Measurements from ENCODE around the gene EFEMP1.

The EFEMP1 gene

GRCh38 chr2:55876429-55877086 is 47.0 kb downstream of the EFEMP1 start:
- H3K27me3 Mint-ChIP-seq, result no peaks in the 10 kb centered on the region
- H3K4me3 Mint-ChIP-seq, result no peak overlapping the region
- no peak overlapping the region for H3K27ac Mint-ChIP-seq
- DNase-seq, result no peak
- no peaks in the 10 kb centered on the region for H3K9me3 Mint-ChIP-seq
- no peaks in the 10 kb centered on the region for H3K36me3 Mint-ChIP-seq (ENCODE audit: low read depth)
- H3K4me1 Mint-ChIP-seq (ENCODE audit: low read depth), result no peaks in the 10 kb centered on the region

DNA sequence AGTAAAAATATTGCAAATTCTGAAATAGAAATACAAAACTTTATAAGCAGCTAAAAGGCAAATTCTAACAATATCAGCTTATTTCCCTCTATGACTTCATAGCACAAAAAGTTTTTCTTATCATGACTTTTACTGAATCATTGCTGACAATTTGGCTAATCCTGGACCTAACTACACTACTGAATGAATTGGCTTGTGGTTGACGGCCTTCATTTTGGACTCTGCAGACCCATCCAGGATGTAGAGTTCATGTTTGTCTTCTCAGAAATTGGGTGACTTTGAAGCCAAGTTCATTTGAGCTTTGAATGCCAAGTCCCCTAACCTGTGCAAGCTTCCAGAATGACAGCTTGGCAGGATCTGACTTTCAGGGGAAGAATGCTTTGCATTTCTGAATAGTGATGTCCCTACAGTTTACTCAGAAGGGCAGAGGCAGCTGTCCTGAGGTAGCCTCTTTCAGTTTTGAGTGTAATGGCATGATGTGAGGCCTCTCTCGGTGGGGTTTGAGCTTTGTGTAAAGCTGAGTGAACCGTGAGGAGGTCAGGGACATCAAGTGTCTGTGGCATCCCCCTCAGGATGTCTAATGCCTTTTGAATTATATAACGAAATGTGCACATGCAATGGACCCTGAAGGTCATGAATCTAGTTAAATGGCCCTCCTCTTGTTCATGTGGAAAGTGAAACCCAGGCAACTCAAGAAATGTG is 48.0 kb downstream of the EFEMP1 start:
- Mint-ChIP-seq H3K27ac (no peak overlapping the region), H3K9me3 (no peaks in the 10 kb centered on the region), H3K4me1 (ENCODE audit: low read depth) (no peaks in the 10 kb centered on the region), H3K36me3 (ENCODE audit: low read depth) (no peaks in the 10 kb centered on the region), H3K27me3 (no peaks in the 10 kb centered on the region), H3K4me3 (no peak overlapping the region)
- no peak for DNase-seq

DNA sequence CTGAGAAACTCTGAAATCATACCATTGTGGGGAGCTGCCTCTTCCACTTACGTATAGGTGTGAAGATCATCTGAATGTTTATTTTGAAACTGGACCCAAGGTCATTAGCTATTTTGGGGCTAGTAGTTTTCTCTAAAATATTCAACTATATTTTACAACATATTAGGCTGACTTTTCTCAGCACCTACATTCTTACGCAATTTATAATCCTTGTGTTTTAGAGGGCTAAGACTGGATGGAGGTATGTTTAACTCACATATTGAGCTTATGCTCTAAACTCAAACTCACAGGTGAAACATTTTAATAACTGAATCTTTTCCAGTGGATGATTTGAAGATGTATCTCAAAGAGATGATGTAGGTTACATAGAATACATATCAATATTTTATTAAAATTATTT is 49.2 kb downstream of the EFEMP1 start:
- Mint-ChIP-seq H3K27me3 (no peaks in the 10 kb centered on the region), H3K27ac (no peak overlapping the region), H3K4me1 (ENCODE audit: low read depth) (no peaks in the 10 kb centered on the region), H3K4me3 (no peak overlapping the region), H3K9me3 (no peaks in the 10 kb centered on the region), H3K36me3 (ENCODE audit: low read depth) (no peaks in the 10 kb centered on the region)
- DNase-seq, result no peak

- H3K27ac Mint-ChIP-seq, result no peak overlapping the region
- H3K4me3 Mint-ChIP-seq, result no peak overlapping the region
- no peaks in the 10 kb centered on the region for H3K27me3 Mint-ChIP-seq
- H3K4me1 Mint-ChIP-seq (ENCODE audit: low read depth), result no peaks in the 10 kb centered on the region
- H3K36me3 Mint-ChIP-seq (ENCODE audit: low read depth), result no peaks in the 10 kb centered on the region
- DNase-seq, result no peak
- H3K9me3 Mint-ChIP-seq, result no peaks in the 10 kb centered on the region
Measured at GRCh38 chr2:55871637-55872036, 51.9 kb downstream of the EFEMP1 start.

DNA sequence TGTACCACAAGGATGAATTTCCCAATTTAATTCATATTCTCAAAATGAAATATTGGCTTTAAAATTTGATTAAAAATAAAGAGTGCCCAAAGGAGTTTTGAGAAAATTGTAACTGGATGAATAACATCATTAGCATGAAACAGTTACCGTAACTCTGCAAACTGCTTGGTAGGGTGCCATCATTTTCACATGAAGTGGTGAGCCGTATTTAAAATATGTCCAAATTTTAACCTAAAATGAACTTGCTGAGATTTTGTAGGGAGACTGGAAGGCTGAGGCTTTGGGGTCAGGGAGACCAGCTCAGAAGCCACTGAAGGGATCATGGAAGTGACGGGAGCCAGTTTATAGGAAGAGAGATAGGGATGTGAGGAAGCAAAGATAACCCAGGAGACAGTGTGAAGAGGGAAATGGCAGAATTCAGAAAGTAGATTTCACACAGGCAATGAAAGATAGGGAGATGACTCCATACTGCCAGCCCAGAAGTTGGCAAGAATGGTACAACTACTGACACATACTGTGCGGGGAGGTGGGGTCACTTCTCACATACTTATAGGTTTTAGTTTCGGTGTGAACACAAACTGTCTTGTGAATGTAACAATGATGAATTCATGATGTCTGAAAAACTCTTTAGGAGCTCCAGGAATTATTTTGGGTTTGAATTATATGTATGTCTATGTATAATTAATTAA is 53.8 kb downstream of the EFEMP1 start:
- H3K36me3 Mint-ChIP-seq (ENCODE audit: low read depth), result no peaks in the 10 kb centered on the region
- H3K27ac Mint-ChIP-seq, result no peak overlapping the region
- H3K9me3 Mint-ChIP-seq, result no peaks in the 10 kb centered on the region
- no peaks in the 10 kb centered on the region for H3K4me1 Mint-ChIP-seq (ENCODE audit: low read depth)
- no peaks in the 10 kb centered on the region for H3K27me3 Mint-ChIP-seq
- H3K4me3 Mint-ChIP-seq, result no peak overlapping the region
- no peak for DNase-seq

- Mint-ChIP-seq H3K9me3 (no peaks in the 10 kb centered on the region), H3K4me1 (ENCODE audit: low read depth) (no peaks in the 10 kb centered on the region), H3K27me3 (no peaks in the 10 kb centered on the region), H3K27ac (no peak overlapping the region), H3K4me3 (no peak overlapping the region), H3K36me3 (ENCODE audit: low read depth) (no peaks in the 10 kb centered on the region)
- DNase-seq, result no peak
Measured at GRCh38 chr2:55865096-55865835, 58.3 kb downstream of the EFEMP1 start.

GRCh38 chr2:55864351-55865084 is 59.1 kb downstream of the EFEMP1 start:
- DNase-seq, result no peak
- Mint-ChIP-seq H3K36me3 (ENCODE audit: low read depth) (no peaks in the 10 kb centered on the region), H3K27ac (no peak overlapping the region), H3K4me1 (ENCODE audit: low read depth) (no peaks in the 10 kb centered on the region), H3K4me3 (no peak overlapping the region), H3K27me3 (no peaks in the 10 kb centered on the region), H3K9me3 (no peaks in the 10 kb centered on the region)

- Mint-ChIP-seq H3K4me1 (ENCODE audit: low read depth) (no peaks in the 10 kb centered on the region), H3K27ac (no peak overlapping the region), H3K27me3 (no peaks in the 10 kb centered on the region), H3K9me3 (no peaks in the 10 kb centered on the region), H3K36me3 (ENCODE audit: low read depth) (no peaks in the 10 kb centered on the region), H3K4me3 (no peak overlapping the region)
- DNase-seq, result no peak
Measured at GRCh38 chr2:55862673-55863390, 60.8 kb downstream of the EFEMP1 start.

GRCh38 chr2:55862246-55862645 is 61.3 kb downstream of the EFEMP1 start:
- H3K36me3 Mint-ChIP-seq (ENCODE audit: low read depth), result no peaks in the 10 kb centered on the region
- H3K27ac Mint-ChIP-seq, result no peak overlapping the region
- H3K4me1 Mint-ChIP-seq (ENCODE audit: low read depth), result no peaks in the 10 kb centered on the region
- DNase-seq, result no peak
- no peaks in the 10 kb centered on the region for H3K9me3 Mint-ChIP-seq
- no peak overlapping the region for H3K4me3 Mint-ChIP-seq
- H3K27me3 Mint-ChIP-seq, result no peaks in the 10 kb centered on the region

DNA sequence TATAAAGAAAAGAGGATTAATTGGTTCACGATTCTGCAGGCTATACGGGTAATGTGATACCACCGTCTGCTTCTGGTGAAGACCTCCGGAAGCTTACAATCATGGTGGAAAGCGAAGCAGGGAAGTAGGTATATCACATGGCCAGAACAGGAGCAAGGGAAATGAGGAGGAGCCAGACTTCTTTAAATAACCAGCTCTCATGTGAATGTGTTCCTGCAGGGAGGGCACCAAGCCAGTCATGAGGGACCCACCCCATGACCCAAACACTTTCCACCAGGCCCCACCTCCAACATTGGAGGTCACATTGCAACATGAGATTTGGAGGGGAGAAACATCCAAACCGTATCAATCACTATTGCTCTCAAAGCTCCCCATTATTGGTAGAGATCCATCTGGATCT is 61.8 kb downstream of the EFEMP1 start:
- Mint-ChIP-seq H3K9me3 (no peaks in the 10 kb centered on the region), H3K36me3 (ENCODE audit: low read depth) (no peaks in the 10 kb centered on the region), H3K27me3 (no peaks in the 10 kb centered on the region), H3K27ac (no peak overlapping the region), H3K4me3 (no peak overlapping the region), H3K4me1 (ENCODE audit: low read depth) (no peaks in the 10 kb centered on the region)
- no peak for DNase-seq

GRCh38 chr2:55860832-55861231 is 62.8 kb downstream of the EFEMP1 start:
- no peaks in the 10 kb centered on the region for H3K4me1 Mint-ChIP-seq (ENCODE audit: low read depth)
- no peak overlapping the region for H3K27ac Mint-ChIP-seq
- H3K36me3 Mint-ChIP-seq (ENCODE audit: low read depth), result no peaks in the 10 kb centered on the region
- H3K4me3 Mint-ChIP-seq, result no peak overlapping the region
- no peak for DNase-seq
- H3K9me3 Mint-ChIP-seq, result no peaks in the 10 kb centered on the region
- no peaks in the 10 kb centered on the region for H3K27me3 Mint-ChIP-seq

- Mint-ChIP-seq H3K27ac (no peak overlapping the region), H3K36me3 (ENCODE audit: low read depth) (no peaks in the 10 kb centered on the region), H3K4me1 (ENCODE audit: low read depth) (no peaks in the 10 kb centered on the region), H3K9me3 (no peaks in the 10 kb centered on the region), H3K27me3 (no peaks in the 10 kb centered on the region), H3K4me3 (no peak overlapping the region)
- no peak for DNase-seq
Measured at GRCh38 chr2:55859875-55860274, 63.7 kb downstream of the EFEMP1 start.

DNA sequence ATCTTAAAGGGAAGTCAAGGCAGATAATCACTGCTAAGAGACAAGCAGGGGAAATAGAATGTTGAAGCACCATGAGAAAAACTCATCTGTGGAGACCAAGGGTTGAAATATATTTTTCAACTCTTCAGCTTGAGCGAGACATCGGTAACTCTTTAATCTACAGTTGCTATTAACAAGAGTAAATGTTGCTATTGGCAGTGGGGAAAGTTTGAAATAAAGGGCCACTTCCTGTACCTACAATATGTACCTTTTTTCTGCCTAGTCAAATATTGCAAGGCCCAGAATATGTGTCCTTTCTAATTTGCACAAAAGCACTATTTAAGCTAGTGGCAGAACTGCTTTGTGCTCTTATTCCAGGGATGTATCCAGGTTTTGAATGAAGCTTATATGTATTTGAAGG is 65.8 kb downstream of the EFEMP1 start:
- no peaks in the 10 kb centered on the region for H3K4me1 Mint-ChIP-seq (ENCODE audit: low read depth)
- no peak overlapping the region for H3K27ac Mint-ChIP-seq
- H3K27me3 Mint-ChIP-seq, result no peaks in the 10 kb centered on the region
- no peak for DNase-seq
- H3K9me3 Mint-ChIP-seq, result no peaks in the 10 kb centered on the region
- no peaks in the 10 kb centered on the region for H3K36me3 Mint-ChIP-seq (ENCODE audit: low read depth)
- H3K4me3 Mint-ChIP-seq, result no peak overlapping the region

- Mint-ChIP-seq H3K27me3 (no peaks in the 10 kb centered on the region), H3K9me3 (no peaks in the 10 kb centered on the region), H3K4me3 (no peak overlapping the region), H3K27ac (no peak overlapping the region), H3K36me3 (ENCODE audit: low read depth) (no peaks in the 10 kb centered on the region), H3K4me1 (ENCODE audit: low read depth) (no peaks in the 10 kb centered on the region)
- DNase-seq, result no peak
Measured at GRCh38 chr2:55856936-55857335, 66.6 kb downstream of the EFEMP1 start.
